HepG2 (cell line): ENCODE results near the gene CDV3. TPM values are rescaled to one million over a fixed set of nuclear protein-coding genes. Genes with fewer than 3 reads are reported as not detected.
A peak's percentile ranks its signal among the peaks of the same experiment; 100 is the strongest.
"Not testable (repeated sequence)": the region's sequence is repeated elsewhere in the genome, so short reads cannot be mapped to it uniquely, and the experiment has no call there.

Source experiments
- FOXJ3 ChIP-seq: sonication (generic); formaldehyde crosslinking; IDR thresholded peaks from 2 replicates; pipeline ENCODE4 v1.4.0; 2020; ENCODE audit warnings: missing genetic modification reagents, mild to moderate bottlenecking, borderline replicate concordance
- GABPB1 ChIP-seq: IDR thresholded peaks from 2 replicates; pipeline ENCODE4 v1.6.1; 2016; ENCODE audit warnings: mild to moderate bottlenecking, missing genetic modification reagents, moderate library complexity, missing compliant biosample characterization
- GATAD2A ChIP-seq: IDR thresholded peaks from 2 replicates; pipeline ENCODE4 v1.6.1; 2016
- HOXA3 ChIP-seq: sonication (generic); formaldehyde crosslinking; IDR thresholded peaks from 2 replicates; pipeline ENCODE4 v1.5.0; 2020; ENCODE audit warnings: missing genetic modification reagents
- KDM2A ChIP-seq: sonication (generic); formaldehyde crosslinking; IDR thresholded peaks from 2 replicates; pipeline ENCODE4 v1.4.0; 2020; ENCODE audit warnings: low read depth, missing genetic modification reagents, borderline replicate concordance
- NCOA2 ChIP-seq: sonication (generic); formaldehyde crosslinking; IDR thresholded peaks from 2 replicates; pipeline ENCODE4 v1.8.0; 2022; ENCODE audit warnings: inconsistent platforms
- NONO ChIP-seq, 2 experiments: fragments of 450-650 bp in 1 of 2; sonication (generic) in 1 of 2; formaldehyde crosslinking in 1 of 2; IDR thresholded peaks in 1 of 2; conservative IDR thresholded peaks in 1 of 2; 2 replicates each; pipeline versions ENCODE4 v1.6.1 to v1.8.0; 2017 to 2022; ENCODE audit warnings: mild to moderate bottlenecking in 1 of 2, missing genetic modification reagents in 1 of 2, moderate library complexity in 1 of 2
- SOX13 ChIP-seq, 3 experiments: fragments of 450-650 bp in 1 of 3; sonication (generic) in 1 of 3; formaldehyde crosslinking in 1 of 3; IDR thresholded peaks in 2 of 3; conservative IDR thresholded peaks in 1 of 3; 2 replicates each; pipeline versions ENCODE4 v1.5.0 to v1.6.1; 2016 to 2020; ENCODE audit warnings: antibody characterized with exemption in 1 of 3, mild to moderate bottlenecking in 1 of 3, missing compliant biosample characterization in 1 of 3, missing genetic modification reagents in 1 of 3, moderate library complexity in 1 of 3
- ZBTB7B ChIP-seq: sonication (generic); formaldehyde crosslinking; IDR thresholded peaks from 2 replicates; pipeline ENCODE4 v1.4.0; 2020; ENCODE audit warnings: missing genetic modification reagents
- ZGPAT ChIP-seq: IDR thresholded peaks from 2 replicates; pipeline ENCODE4 v1.6.1; 2016; ENCODE audit warnings: mild to moderate bottlenecking
- ZMYM4 ChIP-seq: sonication (generic); formaldehyde crosslinking; IDR thresholded peaks from 2 replicates; pipeline ENCODE4 v1.8.1; 2023; ENCODE audit warnings: mild to moderate bottlenecking, missing genetic modification reagents
- ZNF292 ChIP-seq: sonication (generic); formaldehyde crosslinking; IDR thresholded peaks from 2 replicates; pipeline ENCODE4 v1.8.1; 2022; ENCODE audit warnings: mild to moderate bottlenecking, low read depth, missing genetic modification reagents, borderline replicate concordance
- polyA plus RNA-seq, 8 experiments: library from polyadenylated mRNA; depleted of rRNA in 3 of 8; stranded (reverse) in 7 of 8; unstranded in 1 of 8; fragments of >200 nt; fragmentation: Illumina TruSeq in 4 of 8; extraction: Trizol in 4 of 8; gene quantifications; 2 replicates each; pipeline versions ENCODE4 v1.2.1 to v1.2.3, GENCODE V29; 2011 to 2016; ENCODE audit warnings: low read depth in 4 of 8, missing spikeins in 1 of 8, mixed read lengths in 1 of 8; ENCODE audit not compliant: insufficient read depth in 1 of 8
- total RNA-seq, 5 experiments: library from RNA; depleted of rRNA; stranded (reverse); fragments of >200 nt; fragmentation: Illumina TruSeq; extraction: Trizol; gene quantifications; 2 replicates each; pipeline ENCODE4 v1.2.3, GENCODE V29; 2016; ENCODE audit warnings: low read depth in 1 of 5
- TF ChIP-seq, protein P1 (sequence below): sonication (generic); formaldehyde crosslinking; IDR thresholded peaks from 2 replicates; pipeline ENCODE4 v1.5.1; 2020; ENCODE audit warnings: mild to moderate bottlenecking, missing genetic modification reagents
- TF ChIP-seq, protein P2 (sequence below), 2 experiments: fragments of 450-650 bp in 1 of 2; sonication (generic) in 1 of 2; formaldehyde crosslinking in 1 of 2; IDR thresholded peaks; 2 replicates each; pipeline versions ENCODE4 v1.6.1 to v1.8.0; 2016 to 2022; ENCODE audit warnings: antibody characterized with exemption in 1 of 2, mild to moderate bottlenecking in 1 of 2, missing genetic modification reagents in 1 of 2

The CDV3 gene
- total and polyA plus RNA-seq, 2 of the 13 experiments (the other 11 are each of a cell fraction or from before 2014, with no cell fraction given) = 46.6 to 145 TPM

- TF ChIP-seq, protein P1, sequence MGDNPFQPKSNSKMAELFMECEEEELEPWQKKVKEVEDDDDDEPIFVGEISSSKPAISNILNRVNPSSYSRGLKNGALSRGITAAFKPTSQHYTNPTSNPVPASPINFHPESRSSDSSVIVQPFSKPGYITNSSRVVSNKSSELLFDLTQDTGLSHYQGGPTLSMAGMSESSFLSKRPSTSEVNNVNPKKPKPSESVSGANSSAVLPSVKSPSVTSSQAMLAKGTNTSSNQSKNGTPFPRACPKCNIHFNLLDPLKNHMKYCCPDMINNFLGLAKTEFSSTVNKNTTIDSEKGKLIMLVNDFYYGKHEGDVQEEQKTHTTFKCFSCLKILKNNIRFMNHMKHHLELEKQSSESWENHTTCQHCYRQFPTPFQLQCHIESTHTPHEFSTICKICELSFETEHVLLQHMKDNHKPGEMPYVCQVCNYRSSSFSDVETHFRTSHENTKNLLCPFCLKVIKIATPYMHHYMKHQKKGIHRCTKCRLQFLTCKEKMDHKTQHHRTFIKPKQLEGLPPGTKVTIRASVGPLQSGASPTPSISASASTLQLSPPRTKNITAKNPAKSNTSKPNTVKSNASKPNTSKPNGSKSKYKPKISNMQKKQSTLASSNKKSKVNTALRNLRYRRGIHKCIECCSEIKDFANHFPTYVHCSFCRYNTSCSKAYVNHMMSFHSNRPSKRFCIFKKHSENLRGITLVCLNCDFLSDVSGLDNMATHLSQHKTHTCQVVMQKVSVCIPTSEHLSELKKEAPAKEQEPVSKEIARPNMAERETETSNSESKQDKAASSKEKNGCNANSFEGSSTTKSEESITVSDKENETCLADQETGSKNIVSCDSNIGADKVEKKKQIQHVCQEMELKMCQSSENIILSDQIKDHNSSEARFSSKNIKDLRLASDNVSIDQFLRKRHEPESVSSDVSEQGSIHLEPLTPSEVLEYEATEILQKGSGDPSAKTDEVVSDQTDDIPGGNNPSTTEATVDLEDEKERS (CRISPR knock-in tag) = peak; percentile 37; the same call in 1 of the 2 replicates
- peak; percentile 78 for TF ChIP-seq HOXA3 (CRISPR knock-in tag)
- TF ChIP-seq ZBTB7B = 0 out of 2 replicates have a peak, but pooled peaks have one; percentile 28
- TF ChIP-seq KDM2A (CRISPR knock-in tag) = 0 out of 2 replicates have a peak, but pooled peaks have one; percentile 37
- not testable (repeated sequence) for TF ChIP-seq SOX13, NONO (IDR thresholded peaks at IDR 0.05)
- peak in 1 of 2 experiments; percentile 45; a peak in 2 of 4 replicates for TF ChIP-seq SOX13 (CRISPR knock-in tag; conservative IDR thresholded peaks at IDR 0.05 in 1 of 2, IDR thresholded peaks at IDR 0.05 in 1 of 2)
- TF ChIP-seq ZNF292 (CRISPR knock-in tag) = peak; percentile 88; the same call in 1 of the 2 replicates
- TF ChIP-seq ZMYM4 (CRISPR knock-in tag) = 0 out of 2 replicates have a peak, but pooled peaks have one; percentile 48
- TF ChIP-seq, protein P2, sequence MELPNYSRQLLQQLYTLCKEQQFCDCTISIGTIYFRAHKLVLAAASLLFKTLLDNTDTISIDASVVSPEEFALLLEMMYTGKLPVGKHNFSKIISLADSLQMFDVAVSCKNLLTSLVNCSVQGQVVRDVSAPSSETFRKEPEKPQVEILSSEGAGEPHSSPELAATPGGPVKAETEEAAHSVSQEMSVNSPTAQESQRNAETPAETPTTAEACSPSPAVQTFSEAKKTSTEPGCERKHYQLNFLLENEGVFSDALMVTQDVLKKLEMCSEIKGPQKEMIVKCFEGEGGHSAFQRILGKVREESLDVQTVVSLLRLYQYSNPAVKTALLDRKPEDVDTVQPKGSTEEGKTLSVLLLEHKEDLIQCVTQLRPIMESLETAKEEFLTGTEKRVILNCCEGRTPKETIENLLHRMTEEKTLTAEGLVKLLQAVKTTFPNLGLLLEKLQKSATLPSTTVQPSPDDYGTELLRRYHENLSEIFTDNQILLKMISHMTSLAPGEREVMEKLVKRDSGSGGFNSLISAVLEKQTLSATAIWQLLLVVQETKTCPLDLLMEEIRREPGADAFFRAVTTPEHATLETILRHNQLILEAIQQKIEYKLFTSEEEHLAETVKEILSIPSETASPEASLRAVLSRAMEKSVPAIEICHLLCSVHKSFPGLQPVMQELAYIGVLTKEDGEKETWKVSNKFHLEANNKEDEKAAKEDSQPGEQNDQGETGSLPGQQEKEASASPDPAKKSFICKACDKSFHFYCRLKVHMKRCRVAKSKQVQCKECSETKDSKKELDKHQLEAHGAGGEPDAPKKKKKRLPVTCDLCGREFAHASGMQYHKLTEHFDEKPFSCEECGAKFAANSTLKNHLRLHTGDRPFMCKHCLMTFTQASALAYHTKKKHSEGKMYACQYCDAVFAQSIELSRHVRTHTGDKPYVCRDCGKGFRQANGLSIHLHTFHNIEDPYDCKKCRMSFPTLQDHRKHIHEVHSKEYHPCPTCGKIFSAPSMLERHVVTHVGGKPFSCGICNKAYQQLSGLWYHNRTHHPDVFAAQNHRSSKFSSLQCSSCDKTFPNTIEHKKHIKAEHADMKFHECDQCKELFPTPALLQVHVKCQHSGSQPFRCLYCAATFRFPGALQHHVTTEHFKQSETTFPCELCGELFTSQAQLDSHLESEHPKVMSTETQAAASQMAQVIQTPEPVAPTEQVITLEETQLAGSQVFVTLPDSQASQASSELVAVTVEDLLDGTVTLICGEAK (IDR thresholded peaks at IDR 0.05) = not testable (repeated sequence)
- TF ChIP-seq, protein P2 (CRISPR knock-in tag; IDR thresholded peaks at IDR 0.05) = 0 out of 2 replicates have a peak, but pooled peaks have one; percentile 43
- TF ChIP-seq ZGPAT (CRISPR knock-in tag) = peak; percentile 72; the same call in 1 of the 2 replicates
- peak; percentile 41; the same call in 1 of the 2 replicates for TF ChIP-seq FOXJ3 (CRISPR knock-in tag)
- 0 out of 2 replicates have a peak, but pooled peaks have one; percentile 15 for TF ChIP-seq GABPB1 (CRISPR knock-in tag)
- 0 out of 2 replicates have a peak, but pooled peaks have one; percentile 22 for TF ChIP-seq NONO (CRISPR knock-in tag; conservative IDR thresholded peaks at IDR 0.05)
- TF ChIP-seq NCOA2 (CRISPR knock-in tag) = 0 out of 2 replicates have a peak, but pooled peaks have one; percentile 19
- 0 out of 2 replicates have a peak, but pooled peaks have one; percentile 31 for TF ChIP-seq GATAD2A (CRISPR knock-in tag)
Observed at GRCh38 chr3:133551589-133551988, 21.9 kb upstream of the CDV3 start (continued).
